IPS-20b (cell line): ENCODE data around the gene POC1A.

ENCODE experiments used
- H3K27ac ChIP-seq: one replicate; pipeline ENCODE4 v1.5.1; 2013; ENCODE audit warnings: low read length
- H3K27me3 ChIP-seq: 2 replicates; pipeline ENCODE4 v1.6.1; 2013; ENCODE audit warnings: mild to moderate bottlenecking, low read length, inconsistent platforms; ENCODE audit not compliant: insufficient read depth
- H3K36me3 ChIP-seq: 2 replicates; pipeline ENCODE4 v1.6.1; 2013; ENCODE audit warnings: low read depth, mild to moderate bottlenecking, inconsistent platforms, low read length, moderate library complexity; ENCODE audit not compliant: insufficient read depth
- H3K4me1 ChIP-seq: 2 replicates; pipeline ENCODE4 v1.6.1; 2013; ENCODE audit warnings: mild to moderate bottlenecking, control low read depth, inconsistent platforms, low read length, moderate library complexity; ENCODE audit not compliant: insufficient read depth
- H3K4me3 ChIP-seq: 2 replicates; pipeline ENCODE4 v1.5.1; 2013; ENCODE audit warnings: mild to moderate bottlenecking, low read length, inconsistent platforms
- H3K9ac ChIP-seq: 2 replicates; pipeline ENCODE4 v1.6.1; 2013; ENCODE audit warnings: low read depth, mild to moderate bottlenecking, inconsistent platforms, low read length, moderate library complexity
- H3K9me3 ChIP-seq: 2 replicates; pipeline ENCODE4 v1.6.1; 2013; ENCODE audit warnings: mild to moderate bottlenecking, low read depth, low read length, inconsistent platforms; ENCODE audit not compliant: insufficient read depth

POC1A gene

GRCh38 chr3:52123106-52123725 lies 31.0 kb downstream of the POC1A start:
- H3K9me3 ChIP-seq = no peaks in the 10 kb centered on the region
- H3K27ac ChIP-seq = no peak overlapping the region
- H3K4me3 ChIP-seq = no peak overlapping the region
- H3K4me1 ChIP-seq = no peaks in the 10 kb centered on the region
- H3K36me3 ChIP-seq = peaks cover 76% of the 10 kb centered on the region
- H3K27me3 ChIP-seq = no peaks in the 10 kb centered on the region
- no peak overlapping the region for H3K9ac ChIP-seq

- no peak overlapping the region for H3K27ac ChIP-seq
Measured at GRCh38 chr3:52122491-52122890, 31.7 kb downstream of the POC1A start.

GRCh38 chr3:52121813-52122212 lies 32.4 kb downstream of the POC1A start:
- H3K9me3 ChIP-seq = no peaks in the 10 kb centered on the region
- H3K27ac ChIP-seq = no peak overlapping the region
- H3K4me3 ChIP-seq = no peak overlapping the region
- H3K27me3 ChIP-seq = no peaks in the 10 kb centered on the region
- H3K36me3 ChIP-seq = peaks cover 77% of the 10 kb centered on the region
- H3K9ac ChIP-seq = no peak overlapping the region
- H3K4me1 ChIP-seq = no peaks in the 10 kb centered on the region

More at GRCh38 chr3:52122491-52122890, 31.7 kb downstream of the POC1A start:
- no peak overlapping the region for H3K9ac ChIP-seq
- H3K4me3 ChIP-seq = no peak overlapping the region
- H3K36me3 ChIP-seq = peaks cover 77% of the 10 kb centered on the region
- H3K4me1 ChIP-seq = no peaks in the 10 kb centered on the region
- no peaks in the 10 kb centered on the region for H3K27me3 ChIP-seq
- no peaks in the 10 kb centered on the region for H3K9me3 ChIP-seq

GRCh38 chr3:52121464-52121805 lies 32.8 kb downstream of the POC1A start:
- H3K4me3 ChIP-seq = no peak overlapping the region
- H3K36me3 ChIP-seq = peaks cover 77% of the 10 kb centered on the region
- H3K27ac ChIP-seq = no peak overlapping the region

GRCh38 chr3:52120556-52121463 lies 33.4 kb downstream of the POC1A start:
- no peaks in the 10 kb centered on the region for H3K9me3 ChIP-seq
- no peak overlapping the region for H3K4me3 ChIP-seq
- H3K27me3 ChIP-seq = no peaks in the 10 kb centered on the region
- H3K27ac ChIP-seq = no peak overlapping the region
- H3K4me1 ChIP-seq = no peaks in the 10 kb centered on the region
- H3K9ac ChIP-seq = no peak overlapping the region
- H3K36me3 ChIP-seq = peaks cover 73% of the 10 kb centered on the region

More at GRCh38 chr3:52121464-52121805, 32.8 kb downstream of the POC1A start:
- Histone ChIP-seq H3K9me3 (no peaks in the 10 kb centered on the region), H3K27me3 (no peaks in the 10 kb centered on the region), H3K9ac (no peak overlapping the region), H3K4me1 (no peaks in the 10 kb centered on the region)

- Histone ChIP-seq H3K4me3 (no peak overlapping the region), H3K4me1 (no peaks in the 10 kb centered on the region), H3K27me3 (no peaks in the 10 kb centered on the region), H3K27ac (no peak overlapping the region), H3K9me3 (no peaks in the 10 kb centered on the region), H3K9ac (no peak overlapping the region), H3K36me3 (peaks cover 71% of the 10 kb centered on the region)
Measured at GRCh38 chr3:52119826-52120225, 34.4 kb downstream of the POC1A start.

GRCh38 chr3:52119099-52119498 lies 35.1 kb downstream of the POC1A start:
- no peaks in the 10 kb centered on the region for H3K9me3 ChIP-seq
- no peaks in the 10 kb centered on the region for H3K4me1 ChIP-seq
- H3K27me3 ChIP-seq = no peaks in the 10 kb centered on the region
- H3K36me3 ChIP-seq = peaks cover 70% of the 10 kb centered on the region
- H3K27ac ChIP-seq = no peak overlapping the region
- no peak overlapping the region for H3K9ac ChIP-seq
- H3K4me3 ChIP-seq = no peak overlapping the region

GRCh38 chr3:52118156-52118875 lies 35.9 kb downstream of the POC1A start:
- H3K9me3 ChIP-seq = no peaks in the 10 kb centered on the region
- H3K27me3 ChIP-seq = no peaks in the 10 kb centered on the region
- H3K4me1 ChIP-seq = no peaks in the 10 kb centered on the region
- no peak overlapping the region for H3K27ac ChIP-seq
- H3K9ac ChIP-seq = no peak overlapping the region
- H3K4me3 ChIP-seq = no peak overlapping the region
- H3K36me3 ChIP-seq = peaks cover 62% of the 10 kb centered on the region

- peaks cover 58% of the 10 kb centered on the region for H3K36me3 ChIP-seq
- no peak overlapping the region for H3K4me3 ChIP-seq
- H3K9ac ChIP-seq = no peak overlapping the region
- H3K27ac ChIP-seq = no peak overlapping the region
- no peaks in the 10 kb centered on the region for H3K27me3 ChIP-seq
- no peaks in the 10 kb centered on the region for H3K9me3 ChIP-seq
- no peaks in the 10 kb centered on the region for H3K4me1 ChIP-seq
Measured at GRCh38 chr3:52117537-52117936, 36.7 kb downstream of the POC1A start.

- H3K36me3 ChIP-seq = peaks cover 48% of the 10 kb centered on the region
- no peak overlapping the region for H3K4me3 ChIP-seq
- no peaks in the 10 kb centered on the region for H3K27me3 ChIP-seq
- no peaks in the 10 kb centered on the region for H3K4me1 ChIP-seq
- no peak overlapping the region for H3K27ac ChIP-seq
- H3K9me3 ChIP-seq = no peaks in the 10 kb centered on the region
- H3K9ac ChIP-seq = no peak overlapping the region
Measured at GRCh38 chr3:52112056-52112455, 42.2 kb downstream of the POC1A start.

- Histone ChIP-seq H3K9me3 (no peaks in the 10 kb centered on the region), H3K4me1 (no peaks in the 10 kb centered on the region), H3K4me3 (no peak overlapping the region), H3K9ac (no peak overlapping the region), H3K36me3 (peaks cover 44% of the 10 kb centered on the region), H3K27ac (no peak overlapping the region), H3K27me3 (no peaks in the 10 kb centered on the region)
Measured at GRCh38 chr3:52110502-52110901, 43.7 kb downstream of the POC1A start.
